ENCODE measurements around the gene FBXO4. TPM values are rescaled to one million over a fixed set of nuclear protein-coding genes. Genes with fewer than 3 reads are reported as not detected.

Gene FBXO4
- total RNA-seq, 1 experiment from 2014 or later: 9.0 TPM

DNA sequence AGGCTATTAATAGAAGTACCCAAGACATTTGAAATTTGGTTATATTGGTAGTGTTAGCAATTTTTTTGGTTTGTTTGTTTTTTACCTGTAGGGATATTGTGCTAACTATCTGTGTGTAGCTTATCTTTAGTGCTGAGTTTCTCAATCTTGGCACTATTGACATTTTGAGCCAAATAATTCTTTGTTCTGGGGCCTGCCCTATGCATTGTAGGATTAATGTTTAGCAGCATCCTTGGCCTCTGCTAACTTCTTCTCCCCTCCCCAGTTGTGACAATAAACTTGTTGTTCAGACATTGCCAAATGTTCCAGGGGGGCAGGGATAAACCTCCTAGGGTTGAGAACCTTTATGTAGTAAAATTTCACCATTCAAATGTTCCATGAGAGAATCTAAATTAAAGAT, 4.0 kb downstream of the FBXO4 start:
- H2AFZ ChIP-seq (ENCODE audit: low read depth, low read length, poor library complexity, severe bottlenecking): no peak overlapping the region
- H3K4me1 ChIP-seq (ENCODE audit: control insufficient read depth in 1 of 2, insufficient read depth in 2 of 2, low read length in 2 of 2): peaks cover 3 to 12% of the 10 kb centered on the region in 2 experiments; a peak in 3 of 4 replicates
- H3K36me3 ChIP-seq (ENCODE audit: control insufficient read depth in 1 of 2, insufficient read depth in 2 of 2, low read length in 2 of 2): no peaks in the 10 kb centered on the region
- H3K27ac ChIP-seq (ENCODE audit: low read depth, low read length): no peak overlapping the region
- no peak overlapping the region for H3K9ac ChIP-seq (ENCODE audit: low read length)
- no peaks in the 10 kb centered on the region for H3K79me2 ChIP-seq (ENCODE audit: insufficient read depth, low read length)
- ATAC-seq (no peak), DNase-seq (ENCODE audit: low read depth, low spot score) (no peak)
- no peaks in the 10 kb centered on the region for H3K9me2 ChIP-seq (ENCODE audit: insufficient read depth)
- TF ChIP-seq, protein P1, sequence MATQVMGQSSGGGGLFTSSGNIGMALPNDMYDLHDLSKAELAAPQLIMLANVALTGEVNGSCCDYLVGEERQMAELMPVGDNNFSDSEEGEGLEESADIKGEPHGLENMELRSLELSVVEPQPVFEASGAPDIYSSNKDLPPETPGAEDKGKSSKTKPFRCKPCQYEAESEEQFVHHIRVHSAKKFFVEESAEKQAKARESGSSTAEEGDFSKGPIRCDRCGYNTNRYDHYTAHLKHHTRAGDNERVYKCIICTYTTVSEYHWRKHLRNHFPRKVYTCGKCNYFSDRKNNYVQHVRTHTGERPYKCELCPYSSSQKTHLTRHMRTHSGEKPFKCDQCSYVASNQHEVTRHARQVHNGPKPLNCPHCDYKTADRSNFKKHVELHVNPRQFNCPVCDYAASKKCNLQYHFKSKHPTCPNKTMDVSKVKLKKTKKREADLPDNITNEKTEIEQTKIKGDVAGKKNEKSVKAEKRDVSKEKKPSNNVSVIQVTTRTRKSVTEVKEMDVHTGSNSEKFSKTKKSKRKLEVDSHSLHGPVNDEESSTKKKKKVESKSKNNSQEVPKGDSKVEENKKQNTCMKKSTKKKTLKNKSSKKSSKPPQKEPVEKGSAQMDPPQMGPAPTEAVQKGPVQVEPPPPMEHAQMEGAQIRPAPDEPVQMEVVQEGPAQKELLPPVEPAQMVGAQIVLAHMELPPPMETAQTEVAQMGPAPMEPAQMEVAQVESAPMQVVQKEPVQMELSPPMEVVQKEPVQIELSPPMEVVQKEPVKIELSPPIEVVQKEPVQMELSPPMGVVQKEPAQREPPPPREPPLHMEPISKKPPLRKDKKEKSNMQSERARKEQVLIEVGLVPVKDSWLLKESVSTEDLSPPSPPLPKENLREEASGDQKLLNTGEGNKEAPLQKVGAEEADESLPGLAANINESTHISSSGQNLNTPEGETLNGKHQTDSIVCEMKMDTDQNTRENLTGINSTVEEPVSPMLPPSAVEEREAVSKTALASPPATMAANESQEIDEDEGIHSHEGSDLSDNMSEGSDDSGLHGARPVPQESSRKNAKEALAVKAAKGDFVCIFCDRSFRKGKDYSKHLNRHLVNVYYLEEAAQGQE (IDR thresholded peaks at IDR 0.05; ENCODE audit: low read depth): no peak
- TF ChIP-seq CBX3 (IDR thresholded peaks at IDR 0.05; ENCODE audit: low read depth): no peak
- no peak for TF ChIP-seq TCF7L2 (IDR thresholded peaks at IDR 0.05; ENCODE audit: borderline replicate concordance, extremely low read depth, insufficient read depth, insufficient read length)
- TF ChIP-seq, protein P2, sequence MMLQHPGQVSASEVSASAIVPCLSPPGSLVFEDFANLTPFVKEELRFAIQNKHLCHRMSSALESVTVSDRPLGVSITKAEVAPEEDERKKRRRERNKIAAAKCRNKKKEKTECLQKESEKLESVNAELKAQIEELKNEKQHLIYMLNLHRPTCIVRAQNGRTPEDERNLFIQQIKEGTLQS (IDR thresholded peaks at IDR 0.05): no peak
- TF ChIP-seq SP1 (IDR thresholded peaks at IDR 0.05; ENCODE audit: low read depth): no peak
- no TSS peak for BruUV-seq (replicated peaks)
- no peaks in the 10 kb centered on the region for H4K20me1 ChIP-seq (ENCODE audit: insufficient read depth)
- H3K4me3 ChIP-seq (replicated peaks in 1 of 2; ENCODE audit: low read depth in 1 of 2, low read length in 2 of 2): no peak overlapping the region
- H3K4me2 ChIP-seq (ENCODE audit: low read length): no peak overlapping the region
- CTCF ChIA-PET: no interaction called here
- POLR2A ChIA-PET: no interaction called here
- H3K9me3 ChIP-seq (ENCODE audit: control insufficient read depth in 1 of 2, insufficient read depth in 1 of 2, low read depth in 1 of 2, low read length in 2 of 2): no peaks in the 10 kb centered on the region
- H3K27me3 ChIP-seq (ENCODE audit: insufficient read depth, low read length): no peaks in the 10 kb centered on the region
- RAD21 ChIA-PET (ENCODE audit: low non-redundant PET in 1 of 2, low total read pairs in 2 of 2, uncharacterized antibody in 2 of 2, unreplicated experiment in 2 of 2): no interaction called here
- intact Hi-C loops (cut with micrococcal nuclease): no loop called here

DNA sequence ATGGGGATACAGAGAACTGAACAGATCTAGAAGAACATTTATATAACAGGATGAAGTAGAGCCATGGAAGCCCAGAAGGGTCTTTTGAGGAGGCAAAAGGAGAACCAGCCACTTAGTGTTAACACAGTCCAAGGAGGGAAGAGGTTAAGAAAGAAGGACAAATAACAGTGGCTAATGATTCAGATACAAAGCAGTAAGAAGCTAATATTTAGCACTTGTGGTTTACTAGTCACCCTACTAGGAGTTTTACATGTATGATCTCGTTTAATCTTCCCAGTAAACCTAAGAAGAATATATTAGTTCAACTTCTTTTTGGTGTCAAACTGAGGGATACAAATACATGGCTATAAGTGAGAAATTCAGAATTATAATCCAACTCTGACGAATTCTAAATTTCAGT, 7.7 kb downstream of the FBXO4 start:
- no peak for ATAC-seq
- Histone ChIP-seq H3K79me2 (ENCODE audit: insufficient read depth, low read length) (no peaks in the 10 kb centered on the region), H3K36me3 (ENCODE audit: control insufficient read depth in 1 of 2, insufficient read depth in 2 of 2, low read length in 2 of 2) (no peaks in the 10 kb centered on the region), H4K20me1 (ENCODE audit: insufficient read depth) (no peaks in the 10 kb centered on the region), H2AFZ (ENCODE audit: low read depth, low read length, poor library complexity, severe bottlenecking) (no peak overlapping the region), H3K27ac (ENCODE audit: low read depth, low read length) (no peak overlapping the region), H3K9me3 (ENCODE audit: control insufficient read depth in 1 of 2, insufficient read depth in 1 of 2, low read depth in 1 of 2, low read length in 2 of 2) (no peaks in the 10 kb centered on the region), H3K4me1 (ENCODE audit: control insufficient read depth in 1 of 2, insufficient read depth in 2 of 2, low read length in 2 of 2) (no peaks in the 10 kb centered on the region), H3K9me2 (ENCODE audit: insufficient read depth) (no peaks in the 10 kb centered on the region), H3K27me3 (ENCODE audit: insufficient read depth, low read length) (no peaks in the 10 kb centered on the region), H3K4me2 (ENCODE audit: low read length) (no peak overlapping the region), H3K4me3 (replicated peaks in 1 of 2; ENCODE audit: low read depth in 1 of 2, low read length in 2 of 2) (no peak overlapping the region), H3K9ac (ENCODE audit: low read length) (no peak overlapping the region)
- no TSS peak for BruUV-seq (replicated peaks)
- POLR2A ChIA-PET: no interaction called here
- TF ChIP-seq POLR2AphosphoS5 (IDR thresholded peaks at IDR 0.05; ENCODE audit: low read depth, low read length): no peak
- TF ChIP-seq FOSL1 (IDR thresholded peaks at IDR 0.05; ENCODE audit: low read depth): no peak
- TF ChIP-seq CEBPB (IDR thresholded peaks at IDR 0.05; ENCODE audit: low read depth): no peak
- TF ChIP-seq TCF7L2 (IDR thresholded peaks at IDR 0.05; ENCODE audit: borderline replicate concordance, extremely low read depth, insufficient read depth, insufficient read length): no peak
- TF ChIP-seq POLR2A (IDR thresholded peaks at IDR 0.05; ENCODE audit: borderline replicate concordance, extremely low read depth, insufficient read depth, insufficient read length): no peak
- no peak for TF ChIP-seq ZNF274 (IDR thresholded peaks at IDR 0.05; ENCODE audit: low read depth, low read length)
- TF ChIP-seq CBX3 (IDR thresholded peaks at IDR 0.05; ENCODE audit: low read depth): no peak
- TF ChIP-seq ELF1 (IDR thresholded peaks at IDR 0.05; ENCODE audit: borderline replicate concordance, low read depth): no peak
- no peak for TF ChIP-seq YY1 (IDR thresholded peaks at IDR 0.05; ENCODE audit: extremely low read depth, insufficient replicate concordance, low read depth, low read length)
- intact Hi-C loops (cut with micrococcal nuclease): no loop called here
- no peak for DNase-seq (ENCODE audit: low read depth, low spot score)
- RAD21 ChIA-PET (ENCODE audit: low non-redundant PET in 1 of 2, low total read pairs in 2 of 2, uncharacterized antibody in 2 of 2, unreplicated experiment in 2 of 2): no interaction called here
- CTCF ChIA-PET: no interaction called here
